ENCODE measurements around the gene TUFM.
"Not testable (repeated sequence)": the region's sequence is repeated elsewhere in the genome, so short reads cannot be mapped to it uniquely, and the experiment has no call there.

TUFM gene

DNA sequence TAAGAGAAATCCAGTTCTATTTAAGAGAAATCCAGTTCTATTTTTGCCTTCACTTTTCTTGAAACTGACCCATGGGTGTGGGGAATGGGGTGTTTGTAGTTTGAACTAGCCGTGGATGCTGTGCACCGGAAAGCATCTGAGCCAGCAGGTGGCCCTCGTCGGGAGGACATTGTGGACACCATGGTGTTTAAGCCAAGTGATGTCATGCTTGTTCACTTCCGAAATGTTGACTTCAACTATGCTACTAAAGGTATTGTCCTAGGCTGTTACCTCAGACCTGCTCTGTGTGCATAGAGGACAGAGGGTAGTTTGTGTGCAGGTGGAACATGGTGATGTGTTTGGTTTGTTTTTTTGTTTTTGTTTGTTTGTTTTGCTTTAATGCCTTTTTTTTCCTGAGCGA is 20.0 kb downstream of the TUFM start:
- TF ChIP-seq, protein P1, sequence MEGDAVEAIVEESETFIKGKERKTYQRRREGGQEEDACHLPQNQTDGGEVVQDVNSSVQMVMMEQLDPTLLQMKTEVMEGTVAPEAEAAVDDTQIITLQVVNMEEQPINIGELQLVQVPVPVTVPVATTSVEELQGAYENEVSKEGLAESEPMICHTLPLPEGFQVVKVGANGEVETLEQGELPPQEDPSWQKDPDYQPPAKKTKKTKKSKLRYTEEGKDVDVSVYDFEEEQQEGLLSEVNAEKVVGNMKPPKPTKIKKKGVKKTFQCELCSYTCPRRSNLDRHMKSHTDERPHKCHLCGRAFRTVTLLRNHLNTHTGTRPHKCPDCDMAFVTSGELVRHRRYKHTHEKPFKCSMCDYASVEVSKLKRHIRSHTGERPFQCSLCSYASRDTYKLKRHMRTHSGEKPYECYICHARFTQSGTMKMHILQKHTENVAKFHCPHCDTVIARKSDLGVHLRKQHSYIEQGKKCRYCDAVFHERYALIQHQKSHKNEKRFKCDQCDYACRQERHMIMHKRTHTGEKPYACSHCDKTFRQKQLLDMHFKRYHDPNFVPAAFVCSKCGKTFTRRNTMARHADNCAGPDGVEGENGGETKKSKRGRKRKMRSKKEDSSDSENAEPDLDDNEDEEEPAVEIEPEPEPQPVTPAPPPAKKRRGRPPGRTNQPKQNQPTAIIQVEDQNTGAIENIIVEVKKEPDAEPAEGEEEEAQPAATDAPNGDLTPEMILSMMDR (IDR thresholded peaks at IDR 0.05; ENCODE audit: low read depth, low read length) = no peak
- H3K4me3 ChIP-seq (ENCODE audit: low read depth, low read length) = peak overlapping the region; percentile 90

DNA sequence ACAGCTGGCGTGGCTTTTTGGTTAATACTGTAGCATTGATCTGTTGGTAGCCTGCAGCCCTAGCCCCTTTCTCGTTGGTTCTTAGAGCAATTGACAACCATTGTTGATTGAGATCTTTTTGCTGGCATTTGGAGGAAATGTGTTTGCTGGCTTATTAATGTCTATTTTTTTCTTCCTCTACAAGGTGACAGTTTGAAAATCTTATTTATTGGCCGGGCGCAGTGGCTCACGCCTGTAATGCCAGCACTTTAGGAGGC is 21.5 kb downstream of the TUFM start:
- H3K4me3 ChIP-seq (ENCODE audit: low read depth, low read length) = peak overlapping the region; percentile 90
- TF ChIP-seq, protein P1 (IDR thresholded peaks at IDR 0.05; ENCODE audit: low read depth, low read length) = no peak

DNA sequence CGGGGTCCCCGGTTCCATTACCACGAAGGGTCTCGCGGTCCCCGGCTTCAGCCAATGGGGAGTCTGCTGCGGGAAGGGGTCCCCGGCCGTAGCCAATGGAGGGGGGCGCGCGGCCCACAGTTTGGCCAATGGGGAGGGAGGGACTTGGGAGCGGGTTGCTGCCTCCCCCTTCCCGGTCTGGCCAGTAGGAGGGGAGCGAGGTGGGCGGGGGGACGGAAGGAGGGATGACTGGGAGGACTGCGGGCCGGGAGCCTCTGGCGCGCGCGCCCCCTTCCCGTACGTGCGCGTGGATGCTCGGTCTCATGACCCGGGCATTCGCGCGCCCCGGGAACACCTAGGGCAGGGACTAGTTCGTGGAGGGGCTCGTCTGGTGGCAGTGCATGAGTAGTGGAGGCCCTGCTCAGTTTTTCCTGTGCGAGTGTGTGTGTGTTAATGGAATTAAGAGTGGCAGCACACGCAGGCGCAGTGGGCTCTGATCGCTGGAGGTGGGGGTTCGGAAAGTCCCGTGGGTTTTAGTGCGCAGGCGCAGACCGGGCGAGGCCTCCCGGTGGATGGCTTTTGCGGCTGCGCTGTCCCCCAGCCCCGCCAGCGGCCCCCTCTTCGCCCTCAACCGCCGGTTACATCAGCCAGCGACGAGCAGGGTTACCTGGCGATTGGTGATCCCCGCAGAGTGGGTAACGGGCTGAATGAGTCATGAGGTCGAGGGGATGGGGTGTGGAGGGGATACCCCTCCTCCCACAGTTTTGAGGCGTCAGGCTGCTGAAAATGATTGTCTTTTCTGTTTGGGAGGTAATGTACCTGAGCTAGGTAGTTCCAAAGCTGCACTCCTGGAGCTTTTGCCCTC is 22.1 kb downstream of the TUFM start:
- H3K4me3 ChIP-seq (ENCODE audit: low read depth, low read length) = peak overlapping the region; percentile 90
- TF ChIP-seq, protein P1 (IDR thresholded peaks at IDR 0.05; ENCODE audit: low read depth, low read length) = no peak

DNA sequence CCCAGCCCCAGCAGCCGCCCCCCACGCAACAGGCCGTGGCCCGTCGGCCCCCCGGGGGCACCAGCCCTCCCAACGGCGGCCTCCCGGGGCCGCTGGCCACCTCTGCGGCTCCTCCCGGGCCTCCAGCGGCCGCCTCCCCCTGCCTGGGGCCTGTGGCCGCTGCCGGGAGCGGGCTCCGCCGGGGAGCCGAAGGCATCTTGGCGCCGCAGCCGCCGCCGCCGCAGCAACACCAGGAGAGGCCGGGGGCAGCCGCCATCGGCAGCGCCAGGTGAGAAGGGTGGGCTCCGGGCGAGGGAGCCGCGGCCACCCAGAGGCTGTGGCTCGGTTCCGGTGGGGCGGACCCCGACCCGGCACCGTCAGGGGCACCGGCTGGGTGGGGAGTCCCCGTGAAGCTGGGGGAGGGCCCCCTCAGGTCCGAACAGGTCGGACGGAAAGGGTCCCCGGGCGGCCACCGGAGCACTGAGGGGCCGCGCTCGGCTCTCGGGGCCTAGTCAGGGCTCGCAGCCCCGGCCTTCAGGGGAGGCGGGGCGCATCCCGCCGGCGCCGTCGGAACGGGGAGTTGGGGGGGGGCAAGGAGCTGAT is 22.8 kb downstream of the TUFM start:
- TF ChIP-seq, protein P1 (IDR thresholded peaks at IDR 0.05; ENCODE audit: low read depth, low read length) = no peak
- peak overlapping the region; percentile 90 for H3K4me3 ChIP-seq (ENCODE audit: low read depth, low read length)

DNA sequence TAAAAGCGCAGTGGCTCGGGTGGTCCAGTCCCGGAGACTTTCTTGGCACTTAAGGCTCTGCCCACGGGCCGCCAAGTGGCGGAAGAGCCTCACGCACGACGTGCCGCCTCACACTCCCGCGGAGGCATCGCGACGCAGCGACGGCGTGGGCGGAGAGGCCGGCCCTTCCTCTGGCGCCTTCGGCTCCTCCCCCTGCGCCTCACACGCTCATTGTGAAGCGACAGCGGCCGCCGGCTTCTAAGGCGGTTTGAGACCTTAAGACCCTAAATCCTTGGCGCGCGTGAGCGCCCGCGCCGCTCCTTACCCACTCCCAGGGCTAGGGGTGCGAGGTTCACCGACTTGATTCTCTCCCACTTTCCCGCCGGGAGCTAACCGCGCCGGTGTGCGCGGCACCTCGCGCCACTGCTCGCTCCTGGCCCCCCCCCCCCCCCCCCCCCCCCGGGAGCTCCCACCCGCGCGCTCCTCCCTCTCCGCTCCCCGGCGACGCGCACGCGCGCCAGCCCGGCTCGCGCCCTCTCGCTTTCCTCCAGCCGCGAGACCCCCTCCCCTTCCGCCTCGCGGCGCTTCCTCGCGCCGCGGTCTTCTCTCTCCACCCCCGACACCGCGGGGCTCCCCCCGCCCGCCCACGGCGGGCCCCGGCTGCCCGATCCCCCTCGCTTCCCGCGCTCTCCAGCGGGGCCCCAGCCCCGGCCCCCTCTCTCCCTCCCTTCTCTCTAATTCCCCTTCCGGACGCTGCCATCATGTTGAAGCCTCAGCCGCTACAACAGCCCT is 23.4 kb downstream of the TUFM start, which contains the start of gene ATXN2L:
Gene ATXN2L (plus strand): TSS at position 480 of the 771 bp plus-strand sequence. CDS start 261 bp downstream, at position 741.
- peak within 1 kb of the TSS; percentile 90 for H3K4me3 ChIP-seq (ENCODE audit: low read depth, low read length)
- TF ChIP-seq, protein P1 (IDR thresholded peaks at IDR 0.05; ENCODE audit: low read depth, low read length) = no peak

DNA sequence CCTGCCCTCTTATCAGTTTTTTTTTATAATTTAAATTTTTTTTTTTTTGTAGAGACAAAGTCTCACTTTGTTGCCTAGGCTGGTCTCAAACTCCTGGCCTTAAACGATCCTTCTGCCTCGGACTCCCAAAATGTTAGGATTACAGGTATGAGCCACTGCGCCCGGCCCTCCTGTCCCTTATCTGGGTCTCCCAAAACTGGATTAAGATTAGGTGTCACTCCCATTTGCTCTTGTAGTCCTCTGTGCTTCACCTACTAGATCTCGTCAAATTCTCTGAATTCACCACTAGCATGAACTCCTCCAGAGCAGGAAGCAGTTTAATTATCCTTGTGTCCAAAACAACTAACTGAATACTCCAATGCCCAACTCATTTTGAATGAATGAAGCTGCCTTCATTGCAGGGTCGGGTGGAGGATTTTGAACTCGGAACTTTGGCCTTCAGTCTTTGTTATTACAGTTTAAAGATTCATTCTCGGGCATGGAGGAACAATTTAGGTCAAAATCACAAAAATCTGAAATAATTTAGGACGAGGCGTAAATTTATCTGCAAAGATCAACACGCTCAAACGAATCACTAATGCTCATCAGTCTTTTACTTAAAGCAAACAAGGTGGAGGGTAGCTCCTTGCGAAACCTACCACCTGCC is 24.2 kb downstream of the TUFM start:
- TF ChIP-seq, protein P1 (IDR thresholded peaks at IDR 0.05; ENCODE audit: low read depth, low read length) = no peak
- peak overlapping the region; percentile 90 for H3K4me3 ChIP-seq (ENCODE audit: low read depth, low read length)

DNA sequence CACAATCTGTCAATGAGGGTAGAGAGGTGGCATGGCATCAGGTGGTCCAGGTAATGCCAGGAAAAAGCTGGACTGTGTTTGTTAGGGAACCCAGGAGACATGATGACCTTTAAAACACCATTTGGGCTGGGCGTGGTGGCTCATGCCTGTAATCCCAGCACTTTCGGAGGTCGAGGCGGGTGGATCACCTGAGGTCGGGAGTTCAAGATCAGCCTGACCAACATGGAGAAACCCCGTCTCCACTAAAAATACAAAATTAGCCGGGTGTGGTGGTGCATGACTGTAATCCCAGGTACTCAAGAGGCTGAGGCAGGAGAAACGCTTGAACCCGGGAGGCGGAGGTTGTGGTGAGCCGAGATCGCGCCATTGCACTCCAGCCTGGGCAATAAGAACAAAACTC is 25.6 kb downstream of the TUFM start:
- H3K4me3 ChIP-seq (ENCODE audit: low read depth, low read length) = not testable (repeated sequence)
